Measurements from ENCODE around the gene NOTCH2.
"Not testable (repeated sequence)": the region's sequence is repeated elsewhere in the genome, so short reads cannot be mapped to it uniquely, and the experiment has no call there.

GRCh38 chr1:120096981-120097545, 27.6 kb upstream of the NOTCH2 start:
- not testable (repeated sequence) for TF ChIP-seq CTCF (IDR thresholded peaks at IDR 0.05); POLR2A (IDR thresholded peaks at IDR 0.05; ENCODE audit: low read depth)

All from esophagus muscularis mucosa (tissue), 3 donors.